ENCODE measurements around the gene MT1G. TPM values are rescaled to one million over a fixed set of nuclear protein-coding genes. Genes with fewer than 3 reads are reported as not detected.

Gene MT1G
- total RNA-seq, 2 experiments from 2014 or later: not detected

- BruUV-seq (replicated peaks): no TSS peak
- Histone ChIP-seq H3K4me3 (ENCODE audit: low read depth, low read length, poor library complexity, severe bottlenecking) (no peak overlapping the region), H3K27ac (ENCODE audit: low read depth, low read length, poor library complexity, severe bottlenecking) (no peak overlapping the region), H3K4me2 (ENCODE audit: low read length) (no peak overlapping the region), H4K20me1 (ENCODE audit: insufficient read depth, low read length) (no peaks in the 10 kb centered on the region), H3K4me1 (ENCODE audit: insufficient read depth, low read length, poor library complexity, severe bottlenecking) (peaks cover 9% of the 10 kb centered on the region), H2AFZ (ENCODE audit: low read length) (no peak overlapping the region), H3K36me3 (ENCODE audit: insufficient read depth, low read length) (no peaks in the 10 kb centered on the region), H3K9me2 (ENCODE audit: insufficient read depth, low read length) (no peaks in the 10 kb centered on the region), H3K9me3 (ENCODE audit: low read length) (no peaks in the 10 kb centered on the region), H3K79me2 (ENCODE audit: insufficient read depth, low read depth, low read length) (no peaks in the 10 kb centered on the region)
- POLR2A ChIA-PET: no interaction called here
- no peak for DNase-seq (ENCODE audit: low spot score)
- TF ChIP-seq CTCF (conservative IDR thresholded peaks at IDR 0.05; ENCODE audit: low read length) (no peak), EZH2phosphoT487 (IDR thresholded peaks at IDR 0.05; ENCODE audit: borderline replicate concordance, low read depth, low read length) (no peak)
- intact Hi-C loops (cut with micrococcal nuclease; ENCODE audit: unreplicated experiment): no loop called here
- CTCF ChIA-PET (ENCODE audit: unreplicated experiment): interaction anchor here (0.6 kb wide), 1 partner anchor 743 kb away, joined by 3 read pairs; no protein-coding TSS in a partner anchor
These were observed 35.0 kb downstream of the MT1G start for GRCh38 chr16:56632848-56633365.

GRCh38 chr16:56632156-56632847 is 35.6 kb downstream of the MT1G start, which contains the start of gene MT1M:
Gene MT1M, plus strand, starts transcription at chr16:56632659. Its CDS starts 73 bp downstream, at chr16:56632732.
- intact Hi-C loops (cut with micrococcal nuclease; ENCODE audit: unreplicated experiment): no loop called here

More at GRCh38 chr16:56632156-56632847, 35.6 kb downstream of the MT1G start, which contains the start of gene MT1M:
- DNase-seq (ENCODE audit: low spot score): no peak
- H3K4me3 ChIP-seq (ENCODE audit: low read depth, low read length, poor library complexity, severe bottlenecking): no peak within 1 kb of the TSS
- no peaks in the 10 kb centered on the region for H3K9me2 ChIP-seq (ENCODE audit: insufficient read depth, low read length)
- peaks cover 9% of the 10 kb centered on the region for H3K4me1 ChIP-seq (ENCODE audit: insufficient read depth, low read length, poor library complexity, severe bottlenecking)
- H2AFZ ChIP-seq (ENCODE audit: low read length): no peak within 1 kb of the TSS
- TF ChIP-seq EZH2phosphoT487 (IDR thresholded peaks at IDR 0.05; ENCODE audit: borderline replicate concordance, low read depth, low read length) (no peak), CTCF (conservative IDR thresholded peaks at IDR 0.05; ENCODE audit: low read length) (no peak)
- H4K20me1 ChIP-seq (ENCODE audit: insufficient read depth, low read length): no peaks in the 10 kb centered on the region
- no peaks in the 10 kb centered on the region for H3K79me2 ChIP-seq (ENCODE audit: insufficient read depth, low read depth, low read length)
- no peaks in the 10 kb centered on the region for H3K36me3 ChIP-seq (ENCODE audit: insufficient read depth, low read length)
- no TSS peak for BruUV-seq (replicated peaks)
- CTCF ChIA-PET (ENCODE audit: unreplicated experiment): no interaction called here
- POLR2A ChIA-PET: no interaction called here
- no peaks in the 10 kb centered on the region for H3K9me3 ChIP-seq (ENCODE audit: low read length)
- no peak within 1 kb of the TSS for H3K27ac ChIP-seq (ENCODE audit: low read depth, low read length, poor library complexity, severe bottlenecking)
- H3K4me2 ChIP-seq (ENCODE audit: low read length): no peak within 1 kb of the TSS
